GM19468 (cell line): ENCODE measurements around the gene ZSCAN1.

Source experiments
- ATAC-seq: cut with Tn5 transposase; IDR thresholded peaks from one replicate; pipeline ENCODE4 v1.9.1; 2021; ENCODE audit warnings: mild to moderate bottlenecking, moderate library complexity, moderate number of reproducible peaks; ENCODE audit not compliant: unreplicated experiment; ENCODE audit errors: extremely low read depth

Gene ZSCAN1

DNA sequence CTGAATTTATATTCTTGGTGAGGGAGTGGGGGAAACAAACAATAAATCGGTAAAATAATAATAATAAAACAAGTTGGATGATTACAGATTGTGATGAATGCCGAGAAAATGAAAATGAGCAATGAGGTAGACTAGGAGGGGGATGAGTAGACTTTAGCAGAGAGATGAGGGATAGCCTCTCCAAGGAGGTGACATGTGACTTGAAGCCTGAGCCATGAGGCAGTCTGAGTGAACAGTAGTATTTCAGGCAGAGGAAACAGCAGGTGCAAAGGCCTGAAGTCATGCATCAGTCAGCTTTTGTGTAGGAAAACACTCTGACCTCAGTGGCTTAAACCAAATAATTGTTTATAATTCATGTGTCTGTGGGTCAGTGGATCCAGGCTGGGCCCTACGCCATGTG is 29.9 kb downstream of the ZSCAN1 start:
- ATAC-seq, result no peak

DNA sequence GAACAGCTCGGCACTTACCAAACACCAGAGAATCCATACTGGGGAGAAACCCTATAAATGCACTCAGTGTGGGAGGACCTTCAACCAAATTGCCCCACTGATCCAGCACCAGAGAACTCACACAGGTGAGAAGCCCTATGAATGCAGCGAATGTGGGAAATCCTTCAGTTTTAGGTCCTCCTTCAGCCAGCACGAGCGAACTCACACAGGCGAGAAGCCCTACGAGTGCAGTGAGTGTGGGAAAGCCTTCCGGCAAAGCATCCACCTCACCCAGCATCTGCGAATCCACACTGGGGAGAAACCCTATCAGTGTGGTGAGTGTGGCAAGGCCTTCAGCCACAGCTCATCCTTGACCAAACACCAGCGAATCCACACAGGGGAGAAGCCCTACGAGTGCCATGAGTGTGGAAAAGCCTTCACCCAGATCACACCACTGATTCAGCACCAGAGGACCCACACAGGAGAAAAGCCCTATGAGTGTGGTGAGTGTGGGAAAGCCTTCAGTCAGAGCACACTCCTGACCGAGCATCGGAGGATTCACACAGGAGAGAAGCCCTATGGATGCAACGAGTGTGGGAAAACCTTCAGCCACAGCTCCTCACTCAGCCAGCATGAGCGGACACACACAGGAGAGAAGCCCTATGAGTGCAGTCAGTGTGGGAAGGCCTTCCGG is 33.6 kb downstream of the ZSCAN1 start:
- ATAC-seq, result no peak

GRCh38 chr19:58079792-58080191 is 46.0 kb downstream of the ZSCAN1 start:
- no peak for ATAC-seq

DNA sequence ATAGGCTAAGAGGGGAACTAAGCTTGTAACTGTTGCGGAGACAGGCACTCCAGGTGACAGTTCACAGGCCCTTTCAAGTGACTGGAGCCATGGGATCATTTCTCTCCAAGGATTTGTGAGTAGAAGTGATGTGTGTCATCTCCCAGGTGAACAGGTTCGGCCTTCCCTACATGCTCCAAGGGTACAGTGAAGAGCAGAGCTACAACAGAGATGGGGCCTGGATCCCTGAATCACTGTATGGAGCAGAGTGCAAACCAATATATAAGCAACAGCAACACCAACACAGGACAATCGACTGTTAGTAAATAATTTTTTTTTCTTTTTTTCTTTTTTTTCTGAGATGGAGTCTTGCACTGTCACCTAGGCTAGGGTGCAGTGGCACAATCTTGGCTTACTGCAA is 49.2 kb downstream of the ZSCAN1 start:
- no peak for ATAC-seq

DNA sequence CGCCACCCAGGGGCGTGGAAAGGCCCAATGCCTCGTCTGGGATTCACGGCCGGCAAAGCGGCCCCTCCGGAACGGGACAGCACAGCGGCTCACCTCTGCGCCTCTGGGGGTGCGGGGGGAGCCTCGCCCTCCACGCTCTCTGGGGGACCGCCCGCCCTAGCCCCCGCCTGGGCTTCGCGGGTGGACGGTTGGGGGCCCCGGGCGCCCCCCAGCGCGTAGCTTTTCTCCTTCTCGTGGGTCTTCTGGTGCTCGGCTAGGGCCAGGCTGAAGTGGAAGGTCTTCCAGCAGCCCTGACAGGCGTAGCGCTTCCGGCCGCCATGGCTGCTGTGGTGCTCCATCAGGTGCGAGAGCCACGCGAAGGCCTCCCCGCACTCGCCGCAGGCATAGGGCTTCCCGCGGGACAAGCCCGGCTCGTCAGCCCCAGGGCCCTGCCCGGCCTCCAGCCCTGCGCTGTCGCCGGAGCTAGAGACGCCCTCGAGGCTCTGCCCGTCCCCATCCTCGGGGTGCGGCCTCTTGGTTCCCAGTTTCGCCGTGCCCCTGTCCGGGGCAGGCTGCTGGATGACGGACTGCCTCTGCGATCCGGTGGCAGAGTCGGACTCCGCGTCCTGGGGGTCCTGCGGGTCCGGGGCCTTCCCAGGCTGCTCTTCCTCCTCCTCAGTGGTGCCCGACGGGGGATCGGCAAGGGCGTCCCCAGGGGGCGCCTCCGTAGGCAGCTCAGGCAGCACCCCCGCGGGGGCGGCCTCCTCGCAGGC is 50.9 kb downstream of the ZSCAN1 start:
- ATAC-seq, result no peak

DNA sequence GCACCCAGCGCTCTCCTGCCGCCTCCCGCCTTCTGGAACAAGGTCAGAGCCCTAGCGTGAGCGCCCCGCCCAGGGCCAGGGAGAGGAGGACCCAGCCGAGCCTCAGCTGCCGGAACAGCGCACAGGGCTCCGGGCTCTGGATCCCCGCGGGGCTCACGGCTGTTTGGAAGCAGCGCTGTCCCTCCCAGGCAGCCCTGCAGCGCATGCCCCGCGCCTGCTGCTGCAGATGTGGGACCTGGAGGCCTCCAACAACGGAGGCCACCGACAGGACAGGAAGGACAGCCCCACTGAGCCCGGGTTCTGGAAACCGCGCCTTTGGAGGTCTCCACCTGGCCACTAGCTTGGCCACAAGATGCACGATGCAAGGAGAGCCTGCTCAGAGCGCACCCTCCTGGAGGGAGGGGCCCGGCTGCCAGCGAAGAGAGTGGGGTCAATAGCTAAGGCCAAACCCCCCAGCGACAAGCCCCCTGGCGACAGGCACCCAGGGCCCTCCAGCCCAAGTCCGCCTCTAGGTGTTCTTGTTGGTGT is 51.6 kb downstream of the ZSCAN1 start:
- ATAC-seq, result no peak

DNA sequence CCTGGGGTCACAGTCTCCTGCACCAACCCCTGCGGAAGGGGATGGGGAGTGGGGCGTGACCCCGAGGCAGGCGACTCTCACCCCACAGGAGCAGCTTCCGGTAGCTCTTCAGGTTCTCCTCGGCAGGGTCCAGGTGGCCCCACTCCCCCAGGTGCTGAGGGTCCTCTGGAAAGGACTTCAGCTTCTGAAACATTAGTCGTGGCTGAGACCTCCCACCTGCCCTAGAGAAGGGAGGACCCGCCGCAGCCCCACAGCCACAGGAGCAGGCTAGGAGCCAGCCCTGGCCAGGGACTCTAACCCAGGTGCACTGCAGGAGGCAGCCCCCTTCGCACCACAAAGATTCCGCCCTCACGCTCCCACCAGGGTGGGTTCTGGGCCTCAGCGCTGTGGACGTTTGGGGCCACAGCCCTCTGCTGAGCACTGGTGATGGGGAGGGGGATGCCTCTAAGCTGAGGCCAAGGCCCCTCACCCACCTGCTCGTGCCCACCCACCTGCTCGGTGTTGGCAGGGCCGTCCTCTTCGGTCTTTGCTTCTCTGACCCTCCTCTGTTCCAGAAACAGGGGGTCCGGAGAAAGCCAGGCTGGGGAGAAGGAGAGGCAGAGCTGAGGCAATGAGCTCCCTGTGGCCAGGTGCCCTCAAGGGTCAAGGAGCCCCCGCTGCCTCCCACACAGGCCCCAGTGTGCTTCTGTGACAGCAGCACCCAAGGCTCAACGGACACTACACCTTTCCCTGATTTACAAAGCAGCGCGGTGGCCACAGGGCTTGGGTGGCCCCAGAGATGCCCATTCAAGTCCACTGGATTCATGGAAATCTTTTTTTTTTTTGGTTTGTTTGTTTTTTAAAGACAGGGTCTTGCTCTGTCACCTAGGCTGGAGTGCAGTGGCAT is 53.2 kb downstream of the ZSCAN1 start:
- no peak for ATAC-seq

DNA sequence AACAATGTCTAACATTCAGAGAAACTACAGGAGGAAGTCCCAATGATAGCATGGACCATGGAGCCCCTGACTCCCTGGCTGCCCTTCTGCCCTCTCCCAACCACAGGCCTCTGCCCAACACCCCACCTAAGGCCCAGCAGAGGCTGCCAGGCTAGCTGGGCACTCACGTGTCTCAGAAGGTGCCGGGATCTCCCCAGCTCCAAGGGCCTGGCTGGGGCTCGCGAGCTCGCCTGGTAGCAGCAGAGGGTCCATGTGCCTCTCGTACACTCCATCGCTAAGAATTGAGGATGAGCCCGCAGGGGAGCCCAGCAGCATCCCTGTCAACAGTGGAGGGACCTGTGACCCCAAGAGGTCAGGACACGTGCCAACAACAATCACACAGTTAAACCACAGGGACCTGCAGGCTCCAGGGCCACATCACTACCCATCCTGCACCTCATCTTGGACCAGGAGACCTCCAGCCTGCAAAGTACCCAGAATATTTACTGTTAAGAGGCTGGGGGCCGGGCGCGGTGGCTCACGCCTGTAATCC is 54.8 kb downstream of the ZSCAN1 start:
- ATAC-seq, result no peak

GRCh38 chr19:58089846-58090245 is 56.0 kb downstream of the ZSCAN1 start:
- no peak for ATAC-seq

GRCh38 chr19:58091251-58091995 is 57.6 kb downstream of the ZSCAN1 start:
- ATAC-seq, result no peak

- no peak for ATAC-seq
These were observed 59.2 kb downstream of the ZSCAN1 start for GRCh38 chr19:58093071-58093470.

- ATAC-seq, result no peak
These were observed 61.5 kb downstream of the ZSCAN1 start for GRCh38 chr19:58095328-58095727.

DNA sequence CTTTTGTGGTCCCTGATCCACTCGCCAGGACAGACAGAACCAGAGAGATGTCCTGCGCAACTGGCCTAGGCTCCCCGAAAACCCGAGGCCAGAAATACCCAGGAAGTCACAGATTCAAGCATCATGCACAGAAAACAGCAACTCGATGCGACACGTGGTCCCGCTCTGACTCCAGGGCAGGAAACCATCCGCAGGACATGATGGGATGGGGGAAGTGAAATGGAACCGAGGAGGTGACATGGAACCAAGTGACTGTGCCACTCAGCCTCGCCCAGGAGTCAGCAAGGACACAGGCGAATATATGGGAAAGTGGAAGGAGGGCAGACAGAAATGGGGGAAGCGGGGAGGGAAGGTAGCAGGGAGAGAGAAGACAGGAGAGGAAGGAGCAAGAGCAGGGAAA is 63.1 kb downstream of the ZSCAN1 start:
- no peak for ATAC-seq

- no peak for ATAC-seq
These were observed 63.5 kb downstream of the ZSCAN1 start for GRCh38 chr19:58097349-58097748.

DNA sequence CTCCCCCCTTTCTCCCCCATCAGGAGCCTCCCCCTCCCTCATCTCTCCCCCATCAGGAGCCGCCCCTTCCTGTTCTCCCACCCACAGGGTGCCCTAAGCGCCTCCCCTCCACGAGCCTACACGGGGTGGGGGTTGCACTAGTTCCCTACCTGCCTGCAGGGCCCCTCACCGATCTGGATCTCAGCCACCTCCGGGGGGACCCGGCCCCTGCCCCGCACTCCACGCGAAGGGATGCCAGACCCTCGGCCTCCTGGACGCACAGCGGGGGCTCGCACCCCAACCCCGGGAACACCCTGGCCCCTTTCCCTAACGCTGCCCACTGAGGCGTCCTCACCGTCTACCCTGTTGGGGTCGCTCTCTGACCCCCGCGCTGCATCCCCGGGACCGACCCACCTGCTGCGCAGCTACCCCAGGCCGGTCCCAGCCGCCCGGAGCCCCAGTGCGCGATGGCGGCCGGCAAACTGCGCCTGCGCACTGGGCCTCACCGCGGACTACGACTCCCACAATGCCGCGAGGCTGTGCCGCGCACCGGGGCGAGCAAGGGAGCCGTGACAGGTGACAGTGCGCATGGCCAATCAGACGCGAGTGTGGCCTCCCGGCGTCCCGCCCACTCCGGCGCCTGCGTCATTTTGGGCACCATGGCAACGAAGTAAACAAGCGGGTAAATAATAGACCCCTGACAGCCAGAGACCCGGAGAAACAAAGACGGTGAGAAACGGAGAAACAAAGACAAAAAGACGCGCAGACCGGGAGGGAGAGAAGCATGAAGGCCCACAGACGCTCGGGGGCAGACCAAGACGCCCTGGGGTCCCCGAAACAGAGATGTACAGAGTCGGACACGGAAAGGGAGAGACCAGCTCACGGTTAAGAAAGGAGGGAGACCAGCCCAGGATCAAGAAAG is 64.2 kb downstream of the ZSCAN1 start, which contains the start of gene ZSCAN18:
TSS of gene ZSCAN18 (minus strand) at position 451 of the 901 bp plus-strand sequence. CDS start 7,964 bp downstream, outside the sequence.
- peak; percentile 77 for ATAC-seq

DNA sequence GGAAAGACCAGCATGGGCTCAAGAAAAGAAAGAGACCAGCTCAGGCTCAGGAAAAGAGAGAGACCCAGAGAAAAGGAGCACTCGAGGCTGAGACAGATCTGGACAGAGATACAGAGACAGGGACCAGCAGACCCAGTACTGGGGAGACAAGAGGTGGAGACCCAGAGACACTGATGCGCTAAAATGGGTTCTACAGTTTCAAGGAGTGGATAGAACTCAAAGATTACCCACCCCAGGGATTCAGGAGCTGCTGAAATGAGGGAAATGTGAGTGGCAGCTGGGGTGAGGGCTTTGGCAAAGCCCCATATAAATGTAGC is 64.8 kb downstream of the ZSCAN1 start:
- no peak for ATAC-seq
